ENCODE measurements around the gene APOOL. TPM values are rescaled to one million over a fixed set of nuclear protein-coding genes. Genes with fewer than 3 reads are reported as not detected.
A peak's percentile ranks its signal among the peaks of the same experiment; 100 is the strongest.
"Not testable (repeated sequence)": the region's sequence is repeated elsewhere in the genome, so short reads cannot be mapped to it uniquely, and the experiment has no call there.

APOOL gene
- total RNA-seq, 1 donor from 2014 or later = 2.9 TPM

DNA sequence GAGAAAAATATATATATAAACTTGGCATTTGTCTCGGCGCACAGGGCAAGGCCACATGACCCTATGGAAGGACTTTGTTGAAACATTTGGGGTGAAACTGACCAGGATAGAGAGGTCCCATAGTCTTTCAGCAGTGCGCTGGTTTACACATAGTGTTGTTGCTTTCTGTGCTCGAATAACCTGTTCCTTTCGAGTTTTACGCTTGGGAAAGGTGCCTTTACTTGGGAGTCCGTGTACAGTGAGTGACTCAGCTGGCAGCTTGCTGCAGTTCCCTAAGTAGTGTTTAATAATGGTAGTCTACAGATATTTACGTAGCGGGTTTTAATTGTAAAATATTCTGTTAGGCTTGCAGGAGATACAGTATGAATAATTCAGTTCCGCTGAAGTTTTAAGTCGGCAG, 578 bp downstream of the APOOL start:
- TF ChIP-seq, protein P1, sequence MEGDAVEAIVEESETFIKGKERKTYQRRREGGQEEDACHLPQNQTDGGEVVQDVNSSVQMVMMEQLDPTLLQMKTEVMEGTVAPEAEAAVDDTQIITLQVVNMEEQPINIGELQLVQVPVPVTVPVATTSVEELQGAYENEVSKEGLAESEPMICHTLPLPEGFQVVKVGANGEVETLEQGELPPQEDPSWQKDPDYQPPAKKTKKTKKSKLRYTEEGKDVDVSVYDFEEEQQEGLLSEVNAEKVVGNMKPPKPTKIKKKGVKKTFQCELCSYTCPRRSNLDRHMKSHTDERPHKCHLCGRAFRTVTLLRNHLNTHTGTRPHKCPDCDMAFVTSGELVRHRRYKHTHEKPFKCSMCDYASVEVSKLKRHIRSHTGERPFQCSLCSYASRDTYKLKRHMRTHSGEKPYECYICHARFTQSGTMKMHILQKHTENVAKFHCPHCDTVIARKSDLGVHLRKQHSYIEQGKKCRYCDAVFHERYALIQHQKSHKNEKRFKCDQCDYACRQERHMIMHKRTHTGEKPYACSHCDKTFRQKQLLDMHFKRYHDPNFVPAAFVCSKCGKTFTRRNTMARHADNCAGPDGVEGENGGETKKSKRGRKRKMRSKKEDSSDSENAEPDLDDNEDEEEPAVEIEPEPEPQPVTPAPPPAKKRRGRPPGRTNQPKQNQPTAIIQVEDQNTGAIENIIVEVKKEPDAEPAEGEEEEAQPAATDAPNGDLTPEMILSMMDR (IDR thresholded peaks at IDR 0.05; ENCODE audit: insufficient read depth, low read length, severe bottlenecking) = no peak
- no peaks in the 10 kb centered on the region for H3K27me3 ChIP-seq (ENCODE audit: control insufficient read depth, insufficient read depth, low read length)
- FAIRE-seq = no peak
- H3K36me3 ChIP-seq (ENCODE audit: control insufficient read depth, insufficient read depth, low read length) = no peaks in the 10 kb centered on the region
- peak; percentile 44 for DNase-seq (ENCODE audit: low read depth)
- H3K4me3 ChIP-seq (ENCODE audit: low read depth, low read length) = peak overlapping the region; percentile 66

DNA sequence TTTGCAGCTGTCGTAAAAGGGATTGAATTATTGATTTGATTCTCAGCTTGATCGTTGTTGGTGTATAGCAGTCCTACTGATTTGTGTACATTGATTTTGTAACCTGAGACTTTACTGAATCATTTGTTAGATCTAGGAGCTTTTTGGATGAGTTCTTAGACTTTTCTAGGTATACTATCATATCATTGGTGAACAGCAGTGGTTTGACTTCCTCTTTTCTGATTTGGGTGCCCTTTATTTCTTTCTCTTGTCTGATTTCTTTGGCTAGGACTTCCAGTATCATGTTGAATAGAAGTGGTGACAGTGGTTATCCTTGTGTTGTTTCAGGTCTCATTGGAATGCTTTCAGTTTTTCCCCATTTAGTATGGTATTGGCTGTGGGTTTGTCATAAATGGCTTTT, 8.4 kb downstream of the APOOL start:
- H3K36me3 ChIP-seq (ENCODE audit: control insufficient read depth, insufficient read depth, low read length) = no peaks in the 10 kb centered on the region
- no peak for DNase-seq (ENCODE audit: low read depth)
- FAIRE-seq = no peak
- no peak overlapping the region for H3K4me3 ChIP-seq (ENCODE audit: low read depth, low read length)
- no peaks in the 10 kb centered on the region for H3K27me3 ChIP-seq (ENCODE audit: control insufficient read depth, insufficient read depth, low read length)
- TF ChIP-seq, protein P1 (IDR thresholded peaks at IDR 0.05; ENCODE audit: insufficient read depth, low read length, severe bottlenecking) = no peak

DNA sequence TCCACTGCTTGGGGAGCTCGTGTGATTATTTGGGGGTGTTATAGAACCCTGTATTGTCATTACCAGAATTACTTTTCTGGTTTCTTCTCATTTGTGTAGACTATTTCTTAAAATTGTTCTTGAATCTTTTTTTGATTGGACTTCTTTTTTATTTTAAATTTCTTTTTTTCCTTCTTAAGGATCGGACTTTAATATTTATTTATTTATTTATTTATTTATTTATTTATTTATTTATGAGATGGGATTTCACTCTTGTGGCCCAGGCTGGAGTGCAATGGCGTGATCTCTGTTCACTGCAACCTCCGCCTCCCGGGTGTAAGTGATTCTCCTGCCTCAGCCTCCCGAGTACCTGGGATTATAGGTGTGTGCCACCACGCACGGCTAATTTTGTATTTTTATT, 11.7 kb downstream of the APOOL start:
- not testable (repeated sequence) for H3K27me3 ChIP-seq (ENCODE audit: control insufficient read depth, insufficient read depth, low read length); H3K4me3 ChIP-seq (ENCODE audit: low read depth, low read length); FAIRE-seq; H3K36me3 ChIP-seq (ENCODE audit: control insufficient read depth, insufficient read depth, low read length); DNase-seq (ENCODE audit: low read depth)

DNA sequence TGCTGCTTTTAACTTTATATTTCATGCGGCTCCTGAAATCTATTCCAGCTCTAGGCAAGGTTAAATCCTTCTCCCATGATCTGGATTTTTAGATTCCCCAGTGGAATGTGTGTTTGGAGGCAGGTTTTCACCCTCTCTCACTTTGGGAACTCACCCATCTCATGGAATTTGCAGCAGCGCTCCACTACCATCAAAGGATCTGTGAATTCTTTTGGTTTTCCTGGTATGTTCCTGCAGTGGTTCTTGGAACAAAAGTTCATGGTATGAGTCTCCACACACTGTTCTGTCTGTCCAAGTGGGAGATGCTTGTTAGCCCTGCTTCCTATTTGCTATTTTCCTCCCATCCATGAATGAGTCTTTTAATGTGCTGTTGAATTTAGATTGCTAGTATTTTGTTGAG, 14.0 kb downstream of the APOOL start:
- Histone ChIP-seq H3K27me3 (ENCODE audit: control insufficient read depth, insufficient read depth, low read length) (no peaks in the 10 kb centered on the region), H3K36me3 (ENCODE audit: control insufficient read depth, insufficient read depth, low read length) (no peaks in the 10 kb centered on the region), H3K4me3 (ENCODE audit: low read depth, low read length) (no peak overlapping the region)
- FAIRE-seq (no peak), DNase-seq (ENCODE audit: low read depth) (no peak)
- TF ChIP-seq, protein P1 (IDR thresholded peaks at IDR 0.05; ENCODE audit: insufficient read depth, low read length, severe bottlenecking) = no peak

DNA sequence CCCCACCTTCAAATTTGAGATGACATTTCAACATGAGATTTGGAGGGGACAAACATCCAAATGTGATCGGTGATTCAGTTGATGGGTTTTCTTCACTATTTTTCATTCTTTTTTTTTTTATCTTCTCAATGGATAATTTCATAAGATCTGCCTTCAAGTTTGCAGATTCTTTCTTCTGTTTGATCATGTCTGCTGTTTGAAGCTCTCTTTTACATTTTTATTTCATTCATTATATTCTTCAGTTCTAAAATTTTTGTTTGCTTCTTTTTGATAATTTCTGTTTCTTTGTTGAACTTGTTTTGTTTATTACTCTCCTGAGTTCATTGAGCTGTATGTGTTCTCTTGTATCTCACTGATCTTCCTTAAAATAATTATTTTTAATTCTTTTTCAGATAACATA, 14.8 kb downstream of the APOOL start:
- no peak for FAIRE-seq
- TF ChIP-seq, protein P1 (IDR thresholded peaks at IDR 0.05; ENCODE audit: insufficient read depth, low read length, severe bottlenecking) = no peak
- H3K4me3 ChIP-seq (ENCODE audit: low read depth, low read length) = no peak overlapping the region
- H3K27me3 ChIP-seq (ENCODE audit: control insufficient read depth, insufficient read depth, low read length) = no peaks in the 10 kb centered on the region
- H3K36me3 ChIP-seq (ENCODE audit: control insufficient read depth, insufficient read depth, low read length) = no peaks in the 10 kb centered on the region
- no peak for DNase-seq (ENCODE audit: low read depth)

DNA sequence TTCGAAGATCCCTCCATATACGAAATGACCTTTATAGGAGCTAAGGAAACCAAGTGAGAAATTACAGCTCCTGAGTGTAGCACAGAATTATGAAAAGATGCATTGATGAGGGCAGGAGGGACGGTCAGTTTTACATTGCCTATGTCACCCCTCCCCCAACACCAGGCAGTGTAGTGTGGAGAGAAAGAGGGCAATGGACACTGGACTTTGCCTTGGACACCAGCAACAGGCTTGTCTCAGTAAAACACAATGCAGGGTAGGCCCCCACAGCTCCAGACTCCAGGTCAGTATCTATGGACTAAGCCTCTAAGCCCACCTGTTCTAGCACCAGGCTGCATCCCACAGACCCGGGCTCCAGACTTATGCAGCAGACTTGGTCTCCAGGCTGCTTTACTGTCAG, 16.5 kb downstream of the APOOL start:
- no peaks in the 10 kb centered on the region for H3K36me3 ChIP-seq (ENCODE audit: control insufficient read depth, insufficient read depth, low read length)
- FAIRE-seq (peak; percentile 7), DNase-seq (ENCODE audit: low read depth) (no peak)
- TF ChIP-seq, protein P1 (IDR thresholded peaks at IDR 0.05; ENCODE audit: insufficient read depth, low read length, severe bottlenecking) = no peak
- no peak overlapping the region for H3K4me3 ChIP-seq (ENCODE audit: low read depth, low read length)
- H3K27me3 ChIP-seq (ENCODE audit: control insufficient read depth, insufficient read depth, low read length) = no peaks in the 10 kb centered on the region
